BE2C (cell line): ENCODE data around the gene CFAP90.

Experiments
- DNase-seq: peaks from one replicate; pipeline ENCODE4 v3.0.0-alpha.2; 2020
- H3K27me3 ChIP-seq: fragments of 250-450 bp; sonication (Bioruptor Pico); 2 replicates; pipeline ENCODE4 v1.5.1; 2020; ENCODE audit warnings: mild to moderate bottlenecking
- H3K36me3 ChIP-seq: fragments of 250-450 bp; sonication (Bioruptor Pico); 2 replicates; pipeline ENCODE4 v1.5.1; 2020; ENCODE audit warnings: mild to moderate bottlenecking
- H3K4me1 ChIP-seq: fragments of 250-450 bp; sonication (Bioruptor Pico); 2 replicates; pipeline ENCODE4 v1.5.1; 2020
- H3K4me3 ChIP-seq: 2 replicates; pipeline ENCODE4 v1.5.1; 2011; ENCODE audit warnings: low read depth, low read length
- H3K9me3 ChIP-seq: fragments of 250-450 bp; sonication (Bioruptor Pico); 2 replicates; pipeline ENCODE4 v1.5.1; 2020
- CTCF ChIP-seq: IDR thresholded peaks from 2 replicates; pipeline ENCODE4 v1.5.1; 2012; ENCODE audit warnings: mild to moderate bottlenecking, low read depth, low read length

Gene CFAP90

GRCh38 chr5:7851617-7852289 is 820 bp upstream of the CFAP90 start:
- no peak for TF ChIP-seq CTCF
- Histone ChIP-seq H3K27me3 (peaks cover 4% of the 10 kb centered on the region), H3K4me1 (no peaks in the 10 kb centered on the region; the same call in 1 of the 2 replicates), H3K4me3 (no peak overlapping the region), H3K36me3 (no peaks in the 10 kb centered on the region), H3K9me3 (no peaks in the 10 kb centered on the region; the same call in 1 of the 2 replicates)
- no peak for DNase-seq

- Histone ChIP-seq H3K27me3 (peaks cover 4% of the 10 kb centered on the region), H3K9me3 (no peaks in the 10 kb centered on the region; the same call in 1 of the 2 replicates), H3K4me3 (peak overlapping the region; percentile 58), H3K4me1 (no peaks in the 10 kb centered on the region; the same call in 1 of the 2 replicates), H3K36me3 (no peaks in the 10 kb centered on the region)
- DNase-seq = no peak
- TF ChIP-seq CTCF = no peak
Measured at GRCh38 chr5:7851240-7851592, 283 bp upstream of the CFAP90 start.

GRCh38 chr5:7849681-7850394 is 1.1 kb downstream of the CFAP90 start:
- no peaks in the 10 kb centered on the region for H3K36me3 ChIP-seq
- H3K4me3 ChIP-seq = peak overlapping the region; percentile 41
- H3K9me3 ChIP-seq = no peaks in the 10 kb centered on the region; the same call in 1 of the 2 replicates
- TF ChIP-seq CTCF = peak; percentile 32; the same call in 1 of the 2 replicates
- no peaks in the 10 kb centered on the region; the same call in 1 of the 2 replicates for H3K4me1 ChIP-seq
- H3K27me3 ChIP-seq = peaks cover 4% of the 10 kb centered on the region
- DNase-seq = peak; percentile 37

GRCh38 chr5:7848296-7848695 is 2.6 kb downstream of the CFAP90 start:
- Histone ChIP-seq H3K27me3 (peaks cover 12% of the 10 kb centered on the region), H3K4me3 (no peak overlapping the region), H3K36me3 (no peaks in the 10 kb centered on the region), H3K9me3 (no peaks in the 10 kb centered on the region; the same call in 1 of the 2 replicates), H3K4me1 (no peaks in the 10 kb centered on the region; the same call in 1 of the 2 replicates)
- no peak for DNase-seq
- no peak for TF ChIP-seq CTCF

GRCh38 chr5:7846327-7846726 is 4.6 kb downstream of the CFAP90 start:
- Histone ChIP-seq H3K9me3 (no peaks in the 10 kb centered on the region; the same call in 1 of the 2 replicates), H3K4me3 (no peak overlapping the region), H3K36me3 (no peaks in the 10 kb centered on the region), H3K27me3 (peaks cover 12% of the 10 kb centered on the region), H3K4me1 (no peaks in the 10 kb centered on the region)
- TF ChIP-seq CTCF = no peak
- no peak for DNase-seq

- Histone ChIP-seq H3K4me3 (no peak overlapping the region), H3K4me1 (no peaks in the 10 kb centered on the region)
- no peak for DNase-seq
Measured at GRCh38 chr5:7845557-7845956, 5.4 kb downstream of the CFAP90 start.

More at GRCh38 chr5:7845557-7845956, 5.4 kb downstream of the CFAP90 start:
- no peaks in the 10 kb centered on the region for H3K9me3 ChIP-seq
- TF ChIP-seq CTCF = no peak
- peaks cover 12% of the 10 kb centered on the region for H3K27me3 ChIP-seq
- no peaks in the 10 kb centered on the region for H3K36me3 ChIP-seq
